ENCODE measurements around the gene HOGA1.
"Not testable (repeated sequence)": the region's sequence is repeated elsewhere in the genome, so short reads cannot be mapped to it uniquely, and the experiment has no call there.

Gene HOGA1

DNA sequence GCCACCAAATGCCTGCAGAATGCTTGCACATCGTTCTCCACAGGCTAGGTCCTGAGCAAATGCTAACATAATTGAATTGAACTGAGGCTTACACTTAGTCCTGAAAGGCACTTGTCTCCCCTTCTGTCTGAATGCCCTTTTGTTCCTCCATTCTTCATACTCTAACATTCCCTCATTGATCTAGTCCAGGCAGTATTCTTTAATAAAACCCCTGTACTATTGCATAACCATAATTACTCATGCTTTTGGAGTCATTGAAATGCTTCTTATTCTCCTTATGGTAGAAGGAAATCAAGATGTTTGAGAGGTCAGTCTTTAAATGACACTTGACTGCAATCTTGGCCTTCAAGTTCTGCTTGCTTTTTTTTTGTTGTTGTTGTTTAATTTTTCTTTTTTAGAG is 63.4 kb downstream of the HOGA1 start:
- peak; percentile 65 for DNase-seq (ENCODE audit: low read depth)
- TF ChIP-seq, protein P1, sequence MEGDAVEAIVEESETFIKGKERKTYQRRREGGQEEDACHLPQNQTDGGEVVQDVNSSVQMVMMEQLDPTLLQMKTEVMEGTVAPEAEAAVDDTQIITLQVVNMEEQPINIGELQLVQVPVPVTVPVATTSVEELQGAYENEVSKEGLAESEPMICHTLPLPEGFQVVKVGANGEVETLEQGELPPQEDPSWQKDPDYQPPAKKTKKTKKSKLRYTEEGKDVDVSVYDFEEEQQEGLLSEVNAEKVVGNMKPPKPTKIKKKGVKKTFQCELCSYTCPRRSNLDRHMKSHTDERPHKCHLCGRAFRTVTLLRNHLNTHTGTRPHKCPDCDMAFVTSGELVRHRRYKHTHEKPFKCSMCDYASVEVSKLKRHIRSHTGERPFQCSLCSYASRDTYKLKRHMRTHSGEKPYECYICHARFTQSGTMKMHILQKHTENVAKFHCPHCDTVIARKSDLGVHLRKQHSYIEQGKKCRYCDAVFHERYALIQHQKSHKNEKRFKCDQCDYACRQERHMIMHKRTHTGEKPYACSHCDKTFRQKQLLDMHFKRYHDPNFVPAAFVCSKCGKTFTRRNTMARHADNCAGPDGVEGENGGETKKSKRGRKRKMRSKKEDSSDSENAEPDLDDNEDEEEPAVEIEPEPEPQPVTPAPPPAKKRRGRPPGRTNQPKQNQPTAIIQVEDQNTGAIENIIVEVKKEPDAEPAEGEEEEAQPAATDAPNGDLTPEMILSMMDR (IDR thresholded peaks at IDR 0.05; ENCODE audit: low read length, missing control alignments) = no peak
- H3K4me3 ChIP-seq (replicated peaks; ENCODE audit: low read depth, low read length) = no peak overlapping the region

DNA sequence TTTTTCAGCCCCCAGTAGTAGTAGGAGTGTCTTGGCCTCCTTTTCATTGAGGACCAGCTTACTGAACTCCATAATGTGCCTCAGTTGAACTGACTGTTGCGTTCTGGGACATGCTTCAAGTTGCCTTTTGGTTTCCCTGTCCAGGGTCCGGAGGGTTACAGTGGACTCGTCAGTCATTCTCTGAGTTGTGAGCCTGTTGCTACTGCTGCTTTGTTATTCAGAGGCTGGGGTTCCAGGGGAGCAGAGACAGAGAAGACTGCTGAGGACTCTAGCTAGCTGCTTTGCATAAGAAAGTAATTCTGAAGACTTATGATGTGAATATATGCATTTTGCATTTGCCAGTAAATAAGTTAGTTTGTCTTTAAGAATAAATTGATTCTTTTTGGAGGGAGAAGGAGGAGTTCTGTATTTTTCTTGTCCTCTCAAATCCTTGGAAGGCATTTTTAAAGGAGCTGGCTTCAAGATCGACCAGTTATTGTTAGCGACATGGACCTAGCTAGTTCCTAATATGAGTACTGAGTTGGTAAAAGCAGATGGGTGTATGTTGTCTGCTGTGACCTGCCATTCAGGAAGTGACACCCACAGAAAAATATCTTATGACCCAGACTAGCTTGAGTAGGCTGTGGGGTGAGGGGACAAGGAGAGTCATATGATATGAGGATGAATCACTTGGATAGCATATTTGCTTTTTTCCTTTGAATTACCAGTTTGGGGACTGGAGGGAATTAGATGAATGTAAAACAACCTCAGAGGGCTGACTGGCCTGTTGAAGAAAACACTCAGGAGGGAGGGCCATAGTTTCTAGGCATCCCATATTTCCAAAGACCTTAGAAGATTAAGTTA is 64.6 kb downstream of the HOGA1 start:
- H3K4me3 ChIP-seq (replicated peaks; ENCODE audit: low read depth, low read length) = no peak overlapping the region
- peak; percentile 87 for DNase-seq (ENCODE audit: low read depth)
- TF ChIP-seq, protein P1 (IDR thresholded peaks at IDR 0.05; ENCODE audit: low read length, missing control alignments) = no peak

GRCh38 chr10:97649405-97649750 is 65.2 kb downstream of the HOGA1 start:
- DNase-seq (ENCODE audit: low read depth); H3K4me3 ChIP-seq (replicated peaks; ENCODE audit: low read depth, low read length): not testable (repeated sequence)

- DNase-seq (ENCODE audit: low read depth) = no peak
- no peak overlapping the region for H3K4me3 ChIP-seq (replicated peaks; ENCODE audit: low read depth, low read length)
- TF ChIP-seq, protein P1 (IDR thresholded peaks at IDR 0.05; ENCODE audit: low read length, missing control alignments) = no peak
Observed at GRCh38 chr10:97650726-97651125, 66.5 kb downstream of the HOGA1 start.

DNA sequence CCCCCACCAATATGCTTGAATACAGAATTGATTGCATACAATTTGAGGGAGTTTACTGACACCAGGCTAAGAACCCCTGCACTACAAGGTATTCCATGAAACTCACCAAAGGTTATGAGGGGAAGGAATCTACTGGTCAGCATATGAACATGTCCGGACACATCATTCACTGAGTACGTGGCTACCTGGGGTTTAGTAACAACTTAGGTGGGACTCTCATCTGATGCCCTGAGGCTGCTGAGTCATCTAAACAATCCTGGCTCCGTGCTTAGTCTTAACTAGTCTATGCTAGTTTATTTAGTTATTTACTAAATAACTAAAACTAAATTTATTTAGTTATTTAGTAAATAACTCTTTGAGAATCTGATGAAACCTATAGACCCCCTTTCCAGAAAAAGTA is 67.6 kb downstream of the HOGA1 start:
- DNase-seq (ENCODE audit: low read depth) = no peak
- TF ChIP-seq, protein P1 (IDR thresholded peaks at IDR 0.05; ENCODE audit: low read length, missing control alignments) = no peak
- H3K4me3 ChIP-seq (replicated peaks; ENCODE audit: low read depth, low read length) = no peak overlapping the region

DNA sequence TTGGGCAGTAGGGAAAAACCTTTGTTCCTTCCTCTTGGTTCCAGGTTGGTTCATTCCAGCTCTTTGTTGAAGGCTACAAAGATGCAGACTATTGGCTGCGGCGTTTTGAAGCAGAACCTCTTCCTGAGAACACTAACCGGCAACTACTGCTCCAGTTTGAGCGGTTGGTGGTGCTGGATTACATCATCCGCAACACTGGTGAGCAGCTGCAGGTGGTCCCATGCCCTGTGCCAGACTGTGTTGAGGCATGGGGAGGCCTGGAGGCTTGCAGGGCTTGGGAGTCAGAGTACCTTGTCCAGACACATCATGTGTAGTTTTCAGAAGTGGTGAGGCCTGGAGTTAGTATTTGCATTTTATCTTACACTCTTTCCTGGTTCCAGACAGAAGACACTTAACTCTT is 72.6 kb downstream of the HOGA1 start:
- TF ChIP-seq, protein P1 (IDR thresholded peaks at IDR 0.05; ENCODE audit: low read length, missing control alignments) = no peak
- H3K4me3 ChIP-seq (replicated peaks; ENCODE audit: low read depth, low read length) = no peak overlapping the region
- DNase-seq (ENCODE audit: low read depth) = no peak

DNA sequence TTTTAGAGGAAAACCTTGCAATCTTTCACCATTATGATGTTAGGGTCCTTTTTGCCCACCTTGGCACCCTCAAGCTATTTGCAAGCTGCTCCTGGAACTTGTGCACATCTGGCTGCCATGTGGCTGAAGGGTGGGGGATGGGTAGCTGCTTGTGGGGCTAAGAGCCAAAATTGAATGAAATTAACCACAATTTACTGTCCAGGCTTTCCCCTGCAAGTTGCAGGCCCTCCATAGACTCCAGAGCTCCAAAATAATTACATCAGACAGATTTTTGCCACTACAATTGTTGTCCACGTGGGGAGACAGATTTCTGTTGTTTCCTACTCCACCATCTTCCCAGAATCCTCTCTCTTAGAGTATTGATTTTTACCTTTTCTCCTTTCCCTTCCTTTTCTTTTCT is 75.4 kb downstream of the HOGA1 start:
- DNase-seq (ENCODE audit: low read depth) = peak; percentile 66
- TF ChIP-seq, protein P1 (IDR thresholded peaks at IDR 0.05; ENCODE audit: low read length, missing control alignments) = no peak

More for the DNA sequence above, 75.4 kb downstream of the HOGA1 start:
- no peak overlapping the region for H3K4me3 ChIP-seq (replicated peaks; ENCODE audit: low read depth, low read length)

All from fibroblast of pulmonary artery (primary cell).